PC-3 (cell line): ENCODE results near the gene EVI2A. TPM values are rescaled to one million over a fixed set of nuclear protein-coding genes. Genes with fewer than 3 reads are reported as not detected.

Experiments used
- ATAC-seq: fragments of 200-7000 bp; cut with Tn5 transposase; 2 replicates; pipeline ENCODE4 v1.9.1; 2020; ENCODE audit warnings: mild to moderate bottlenecking, moderate library complexity
- BruUV-seq: library from RNA; stranded (reverse); fragments of 400-500 nt; replicated peaks from 2 replicates; lab custom pipeline; 2021; lab: Mats Ljungman, UMichigan
- CTCF ChIA-PET: fragments of 300-600 bp; sonication (Branson Sonifier 250); formaldehyde crosslinking; loops from one replicate; lab custom pipeline; 2022; ENCODE audit warnings: antibody characterized with exemption; lab: Charles Lee
- POLR2A ChIA-PET: fragments of 300-600 bp; sonication (Branson Sonifier 250); formaldehyde crosslinking; loops from one replicate; lab custom pipeline; 2022; ENCODE audit warnings: antibody characterized with exemption; ENCODE audit not compliant: unreplicated experiment; lab: Charles Lee
- DNase-seq: peaks from one replicate; pipeline ENCODE4 v3.0.0-alpha.2; 2015
- H2AFZ ChIP-seq: fragments of 300-600 bp; sonication (generic); 2 replicates; pipeline ENCODE4 v1.6.0; 2016; ENCODE audit warnings: antibody characterized with exemption, low read length
- H3F3A ChIP-seq: fragments of 300-600 bp; sonication (generic); one replicate; pipeline ENCODE4 v1.6.0; 2017; ENCODE audit warnings: antibody characterized with exemption, low read length, control low read depth, mild to moderate bottlenecking; ENCODE audit not compliant: unreplicated experiment
- H3K27ac ChIP-seq: fragments of 300-600 bp; sonication (generic); 2 replicates; pipeline ENCODE4 v1.5.1; 2016; ENCODE audit warnings: mild to moderate bottlenecking, low read length
- H3K27me3 ChIP-seq: fragments of 300-600 bp; sonication (generic); 2 replicates; pipeline ENCODE4 v1.6.1; 2016; ENCODE audit warnings: low read length, mixed read lengths
- H3K36me3 ChIP-seq: fragments of 300-600 bp; sonication (generic); 2 replicates; pipeline ENCODE4 v1.6.1; 2016; ENCODE audit warnings: low read depth, mixed run types, low read length, mixed read lengths
- H3K4me1 ChIP-seq: fragments of 300-600 bp; sonication (generic); 2 replicates; pipeline ENCODE4 v1.5.1; 2016; ENCODE audit warnings: low read length; ENCODE audit not compliant: insufficient read depth
- H3K4me2 ChIP-seq: fragments of 300-600 bp; sonication (generic); 2 replicates; pipeline ENCODE4 v1.6.0; 2016; ENCODE audit warnings: low read length
- H3K4me3 ChIP-seq: fragments of 300-600 bp; sonication (generic); 2 replicates; pipeline ENCODE4 v1.5.1; 2016; ENCODE audit warnings: mild to moderate bottlenecking, low read length, mixed read lengths
- H3K79me2 ChIP-seq: fragments of 300-600 bp; sonication (generic); 2 replicates; pipeline ENCODE4 v1.6.1; 2017; ENCODE audit warnings: low read length, mixed read lengths
- H3K9ac ChIP-seq: fragments of 300-600 bp; sonication (generic); 2 replicates; pipeline ENCODE4 v1.6.0; 2016; ENCODE audit warnings: mild to moderate bottlenecking, low read length
- H3K9me2 ChIP-seq: fragments of 300-600 bp; sonication (generic); replicated peaks from 2 replicates; pipeline ENCODE4 v1.6.1; 2016; ENCODE audit warnings: mixed run types, low read length, mixed read lengths
- H3K9me3 ChIP-seq: fragments of 300-600 bp; sonication (generic); 2 replicates; pipeline ENCODE4 v1.6.1; 2016; ENCODE audit warnings: low read length, mixed read lengths
- H4K20me1 ChIP-seq: fragments of 300-600 bp; sonication (generic); 2 replicates; pipeline ENCODE4 v1.6.1; 2016; ENCODE audit warnings: low read length, mixed read lengths
- EZH2 ChIP-seq: fragments of 300-600 bp; sonication (generic); IDR thresholded peaks from one replicate; pipeline ENCODE4 v1.6.1; 2017; ENCODE audit warnings: antibody characterized with exemption, mild to moderate bottlenecking, low read length; ENCODE audit not compliant: unreplicated experiment
- EZH2phosphoT487 ChIP-seq: fragments of 300-600 bp; sonication (generic); IDR thresholded peaks from 2 replicates; pipeline ENCODE4 v1.6.1; 2018; ENCODE audit warnings: mild to moderate bottlenecking, antibody characterized with exemption, low read length, borderline replicate concordance
- intact Hi-C: fragments of 100-400 bp; cut with micrococcal nuclease; formaldehyde crosslinking; loops from 2 replicates; pipeline ENCODE4 v1.9.0; 2023
- total RNA-seq: library from RNA; depleted of rRNA; stranded (reverse); fragments of >200 nt; gene quantifications from 2 replicates; pipeline ENCODE4 v1.2.3, GENCODE V29; 2014
- TF ChIP-seq, protein P1 (sequence below): fragments of 300-600 bp; sonication (generic); conservative IDR thresholded peaks from 2 replicates; pipeline ENCODE4 v1.5.1; 2017; ENCODE audit warnings: antibody characterized with exemption, low read depth, mild to moderate bottlenecking, low read length

Gene EVI2A
- total RNA-seq, 1 experiment from 2014 or later = not detected

DNA sequence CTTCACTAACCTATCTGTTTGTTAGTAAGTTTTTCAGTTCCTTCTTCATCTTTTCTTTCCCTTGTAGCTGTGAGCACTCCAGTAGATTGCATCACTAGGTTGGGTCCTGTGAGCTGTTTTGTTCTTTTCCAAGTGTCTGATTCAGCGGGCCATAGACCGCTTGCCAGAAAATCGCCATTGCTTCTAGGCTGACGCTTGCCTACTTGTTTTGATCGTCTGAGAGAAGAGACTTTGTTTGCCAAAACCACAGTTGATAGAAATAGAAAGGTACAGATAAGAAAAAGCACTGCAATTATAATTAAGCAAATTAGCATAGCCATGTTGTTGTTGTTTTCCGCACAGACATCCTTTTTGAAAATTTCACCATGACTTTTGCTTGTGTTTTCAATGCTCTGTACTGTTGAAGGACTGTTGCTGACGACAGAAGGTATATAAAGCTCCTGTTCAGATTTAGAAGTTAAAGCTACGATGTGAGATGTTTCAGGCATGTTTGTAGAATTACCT, 3.1 kb downstream of the EVI2A start:
- DNase-seq (no peak), ATAC-seq (no peak)
- H3K9ac ChIP-seq = no peak overlapping the region
- BruUV-seq = no TSS peak
- ChIA-PET CTCF (no interaction called here), POLR2A (no interaction called here)
- H3K79me2 ChIP-seq = no peaks in the 10 kb centered on the region
- H3F3A ChIP-seq = no peaks in the 10 kb centered on the region
- no peak overlapping the region for H2AFZ ChIP-seq
- H3K9me3 ChIP-seq = no peaks in the 10 kb centered on the region
- H3K27me3 ChIP-seq = no peaks in the 10 kb centered on the region
- TF ChIP-seq EZH2phosphoT487 (no peak), EZH2 (no peak)
- TF ChIP-seq, protein P1, sequence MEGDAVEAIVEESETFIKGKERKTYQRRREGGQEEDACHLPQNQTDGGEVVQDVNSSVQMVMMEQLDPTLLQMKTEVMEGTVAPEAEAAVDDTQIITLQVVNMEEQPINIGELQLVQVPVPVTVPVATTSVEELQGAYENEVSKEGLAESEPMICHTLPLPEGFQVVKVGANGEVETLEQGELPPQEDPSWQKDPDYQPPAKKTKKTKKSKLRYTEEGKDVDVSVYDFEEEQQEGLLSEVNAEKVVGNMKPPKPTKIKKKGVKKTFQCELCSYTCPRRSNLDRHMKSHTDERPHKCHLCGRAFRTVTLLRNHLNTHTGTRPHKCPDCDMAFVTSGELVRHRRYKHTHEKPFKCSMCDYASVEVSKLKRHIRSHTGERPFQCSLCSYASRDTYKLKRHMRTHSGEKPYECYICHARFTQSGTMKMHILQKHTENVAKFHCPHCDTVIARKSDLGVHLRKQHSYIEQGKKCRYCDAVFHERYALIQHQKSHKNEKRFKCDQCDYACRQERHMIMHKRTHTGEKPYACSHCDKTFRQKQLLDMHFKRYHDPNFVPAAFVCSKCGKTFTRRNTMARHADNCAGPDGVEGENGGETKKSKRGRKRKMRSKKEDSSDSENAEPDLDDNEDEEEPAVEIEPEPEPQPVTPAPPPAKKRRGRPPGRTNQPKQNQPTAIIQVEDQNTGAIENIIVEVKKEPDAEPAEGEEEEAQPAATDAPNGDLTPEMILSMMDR = no peak
- peaks cover 31% of the 10 kb centered on the region for H3K4me1 ChIP-seq
- no peak overlapping the region for H3K4me3 ChIP-seq
- H3K36me3 ChIP-seq = no peaks in the 10 kb centered on the region
- H3K9me2 ChIP-seq = no peaks in the 10 kb centered on the region
- no peaks in the 10 kb centered on the region for H4K20me1 ChIP-seq
- no peak overlapping the region for H3K4me2 ChIP-seq
- H3K27ac ChIP-seq = no peak overlapping the region
- intact Hi-C loops = loop anchor here (10.0 kb wide), 1 partner anchor 46 kb away; no protein-coding TSS in a partner anchor

DNA sequence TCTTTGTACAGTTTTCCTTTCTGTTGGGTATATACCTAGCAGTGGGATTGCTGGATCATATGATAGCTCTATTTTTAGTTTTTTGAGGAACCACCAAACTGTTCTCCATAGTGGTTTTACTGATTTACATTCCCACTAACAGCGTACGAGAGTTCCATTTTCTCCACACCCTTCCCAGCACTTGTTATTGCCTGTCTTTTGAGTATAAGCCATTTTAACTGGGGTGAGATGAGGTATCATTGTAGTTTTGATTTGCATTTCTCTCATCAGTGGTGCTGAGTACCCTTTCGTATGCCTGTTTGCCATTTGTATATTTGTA, 6.7 kb downstream of the EVI2A start:
- POLR2A ChIA-PET = no interaction called here

More for the DNA sequence above, 6.7 kb downstream of the EVI2A start:
- Histone ChIP-seq H2AFZ (no peak overlapping the region), H3K9me2 (no peaks in the 10 kb centered on the region), H3K36me3 (no peaks in the 10 kb centered on the region), H3K27me3 (no peaks in the 10 kb centered on the region), H3K4me2 (no peak overlapping the region), H3K27ac (peak overlapping the region; percentile 72), H4K20me1 (no peaks in the 10 kb centered on the region), H3K9me3 (no peaks in the 10 kb centered on the region), H3K79me2 (no peaks in the 10 kb centered on the region), H3F3A (no peaks in the 10 kb centered on the region), H3K9ac (no peak overlapping the region), H3K4me3 (no peak overlapping the region), H3K4me1 (peaks cover 17% of the 10 kb centered on the region)
- CTCF ChIA-PET = no interaction called here
- no peak for ATAC-seq
- TF ChIP-seq EZH2phosphoT487 (no peak), EZH2 (no peak)
- TF ChIP-seq, protein P1 = no peak
- no peak for DNase-seq
- no TSS peak for BruUV-seq
- intact Hi-C loops = loop anchor here (10.0 kb wide), 1 partner anchor 50 kb away; no protein-coding TSS in a partner anchor
